K562 (cell line): ENCODE data around the gene KRT33B. TPM values are rescaled to one million over a fixed set of nuclear protein-coding genes. Genes with fewer than 3 reads are reported as not detected.

ENCODE experiments used
- ATAC-seq: fragments of 200-7000 bp; cut with Tn5 transposase; 3 replicates; pipeline ENCODE4 v1.9.1; 2020; ENCODE audit warnings: moderate library complexity
- BruUV-seq: library from RNA; stranded (reverse); fragments of 400-500 nt; replicated peaks from 2 replicates; lab custom pipeline; 2021; lab: Mats Ljungman, UMichigan
- CTCF ChIA-PET: fragments of 300-600 bp; formaldehyde crosslinking; extraction: SDS; loops from one replicate; lab custom pipeline; 2021; ENCODE audit warnings: low intra/inter-chr PET ratio; lab: Yijun Ruan, JAX
- POLR2A ChIA-PET: fragments of 300-600, 350-650 bp; sonication (Branson Sonifier 250); formaldehyde crosslinking; extraction: SDS; loops from one replicate; lab custom pipeline; 2021; ENCODE audit warnings: antibody characterized with exemption, inconsistent platforms; lab: Yijun Ruan, JAX
- DNase-seq, 4 experiments: peaks; one replicate each; pipeline versions ENCODE4 v3.0.0 to v3.0.0-alpha.2; 2011 to 2018; ENCODE audit warnings: low spot score in 3 of 4, mixed read lengths in 3 of 4; ENCODE audit errors: extremely low read depth in 1 of 4
- FAIRE-seq: peaks from 2 replicates; lab custom pipeline; 2011; peaks lifted over from hg19 to GRCh38; lab: Jason Lieb, UNC
- H2AFZ ChIP-seq: 2 replicates; pipeline ENCODE4 v1.6.0; 2011; ENCODE audit warnings: low read depth, low read length, control low read depth, inconsistent platforms
- H3K27ac ChIP-seq: fragments of 200-600 bp; 3 replicates; pipeline ENCODE4 v1.8.0; 2011; ENCODE audit warnings: low read depth, mild to moderate bottlenecking, control low read depth, inconsistent platforms, low read length, moderate library complexity, mixed read lengths; ENCODE audit errors: extremely low read depth
- H3K27me3 ChIP-seq, 2 experiments: fragments of 300-600 bp in 1 of 2; 2 replicates in 1 of 2; 3 replicates in 1 of 2; pipeline versions ENCODE4 v1.6.0 to v1.8.0; 2011; ENCODE audit warnings: inconsistent platforms in 2 of 2, low read length in 2 of 2, mild to moderate bottlenecking in 1 of 2, mixed read lengths in 1 of 2, moderate library complexity in 1 of 2; ENCODE audit not compliant: control insufficient read depth in 2 of 2, insufficient read depth in 2 of 2
- H3K36me3 ChIP-seq: fragments of 300-600 bp; 3 replicates; pipeline ENCODE4 v1.8.0; 2011; ENCODE audit warnings: mild to moderate bottlenecking, low read length, inconsistent platforms; ENCODE audit not compliant: control insufficient read depth, insufficient read depth
- H3K4me1 ChIP-seq, 2 experiments: fragments of 200-600 bp in 1 of 2; replicated peaks in 1 of 2; 2 replicates in 1 of 2; 3 replicates in 1 of 2; pipeline versions ENCODE4 v1.5.1 to v1.8.0; 2011; ENCODE audit warnings: inconsistent platforms in 2 of 2, low read length in 2 of 2, mild to moderate bottlenecking in 1 of 2, mixed read lengths in 1 of 2, moderate library complexity in 1 of 2; ENCODE audit not compliant: control insufficient read depth in 2 of 2, insufficient read depth in 2 of 2
- H3K4me2 ChIP-seq: 2 replicates; pipeline ENCODE4 v1.6.1; 2011; ENCODE audit warnings: low read length, control low read depth, inconsistent platforms, mixed read lengths; ENCODE audit not compliant: insufficient read depth
- H3K4me3 ChIP-seq: fragments of 200-600 bp; sonication (generic), shearing (Covaris generic); 2 replicates; pipeline ENCODE4 v1.5.1; 2016; ENCODE audit warnings: control low read depth, inconsistent platforms
- H3K79me2 ChIP-seq: fragments of 200-600 bp; 3 replicates; pipeline ENCODE4 v1.8.0; 2011; ENCODE audit warnings: low read length, inconsistent platforms; ENCODE audit not compliant: control insufficient read depth, insufficient read depth
- H3K9ac ChIP-seq, 2 experiments: 2 replicates each; pipeline versions ENCODE4 v1.6.0 to v1.6.1; 2011; ENCODE audit warnings: low read depth in 2 of 2, low read length in 2 of 2, control low read depth in 1 of 2, inconsistent platforms in 1 of 2, mild to moderate bottlenecking in 1 of 2, mixed read lengths in 1 of 2; ENCODE audit not compliant: insufficient read depth in 1 of 2
- H3K9me1 ChIP-seq: one replicate; pipeline ENCODE4 v1.6.0; 2011; ENCODE audit warnings: inconsistent platforms, mild to moderate bottlenecking, low read length, moderate library complexity; ENCODE audit not compliant: control insufficient read depth, insufficient read depth
- H3K9me3 ChIP-seq: replicated peaks from 2 replicates; pipeline ENCODE4 v1.5.1; 2011; ENCODE audit warnings: low read depth, low read length, inconsistent platforms; ENCODE audit not compliant: control insufficient read depth, insufficient read depth
- H4K20me1 ChIP-seq: replicated peaks from 2 replicates; pipeline ENCODE4 v1.6.1; 2011; ENCODE audit warnings: low read length, inconsistent platforms, mixed read lengths; ENCODE audit not compliant: control insufficient read depth, insufficient read depth
- CBFA2T2 ChIP-seq: fragments of 450-650 bp; conservative IDR thresholded peaks from 2 replicates; pipeline ENCODE4 v1.6.1; 2017; ENCODE audit warnings: mild to moderate bottlenecking
- CEBPB ChIP-seq: fragments of 450-650 bp; IDR thresholded peaks from 2 replicates; pipeline ENCODE4 v1.6.1; 2016; ENCODE audit warnings: missing genetic modification characterization, missing compliant biosample characterization
- CEBPG ChIP-seq, 3 experiments: fragments of 200-800 bp in 1 of 3; sonication (Bioruptor generic) in 1 of 3; sonication (generic) in 1 of 3; formaldehyde crosslinking in 1 of 3; IDR thresholded peaks in 2 of 3; conservative IDR thresholded peaks in 1 of 3; 2 replicates each; pipeline versions ENCODE4 v1.6.1 to v1.8.0; 2016 to 2022; ENCODE audit warnings: missing compliant biosample characterization in 2 of 3, missing genetic modification characterization in 2 of 3, mild to moderate bottlenecking in 1 of 3, missing genetic modification reagents in 1 of 3
- TAF9B ChIP-seq: fragments of 450-650 bp; IDR thresholded peaks from 2 replicates; pipeline ENCODE4 v1.6.1; 2018; ENCODE audit warnings: mild to moderate bottlenecking; ENCODE audit not compliant: partially characterized antibody
- ZNF12 ChIP-seq: sonication (generic); formaldehyde crosslinking; IDR thresholded peaks from 2 replicates; pipeline ENCODE4 v1.4.0; 2020; ENCODE audit warnings: mild to moderate bottlenecking, missing genetic modification reagents
- WGBS: fragments of 100-300 bp; shearing (Covaris generic); methylation state at CpG from one replicate; pipeline ENCODE4 v1.1.6; 2016; ENCODE audit warnings: low coverage, mixed read lengths; ENCODE audit not compliant: insufficient coverage; ENCODE audit errors: missing lambda C conversion rate; 5-methylcytosine and 5-hydroxymethylcytosine counted together
- in situ Hi-C: fragments of 300-500 bp; cut with MboI; formaldehyde crosslinking; loops from 4 replicates; pipeline ENCODE4 v1.15.0; 2018; ENCODE audit warnings: inconsistent platforms, mixed read lengths
- intact Hi-C: fragments of 100-400 bp; cut with micrococcal nuclease; formaldehyde crosslinking; loops from 2 replicates; pipeline ENCODE4 v1.14.2; 2022
- polyA plus RNA-seq, 8 experiments: library from polyadenylated mRNA; depleted of rRNA in 4 of 8; stranded (reverse) in 5 of 8; unstranded in 3 of 8; fragments of >200 nt; fragmentation: Nextera tagmentation in 2 of 8; fragmentation: Illumina TruSeq in 1 of 8; extraction: Ambion mirVana in 2 of 8; extraction: Trizol in 1 of 8; gene quantifications; 2 replicates each; pipeline versions ENCODE4 v1.2.1 to v1.2.3, GENCODE V29; 2011 to 2014; ENCODE audit warnings: inconsistent platforms in 1 of 8, missing spikeins in 1 of 8
- total RNA-seq, 7 experiments: library from RNA; depleted of rRNA in 6 of 7; stranded (reverse); fragments of >200 nt in 6 of 7; fragmentation: Illumina TruSeq in 2 of 7; extraction: Trizol in 2 of 7; gene quantifications; 2 replicates each; pipeline versions ENCODE4 v1.2.1 to v1.2.3, GENCODE V29; 2011 to 2021; ENCODE audit warnings: low replicate concordance in 1 of 7
- TF ChIP-seq, protein P1 (sequence below): fragments of 450-650 bp; IDR thresholded peaks from 2 replicates; pipeline ENCODE4 v1.6.1; 2017; ENCODE audit warnings: antibody characterized with exemption

The KRT33B gene
- total and polyA plus RNA-seq, 9 of the 15 experiments (the other 6 are each of a cell fraction or from before 2014, with no cell fraction given): not detected

- CTCF ChIA-PET: no interaction called here
- intact Hi-C loops: no loop called here
- no peak overlapping the region for H3K27ac ChIP-seq
Observed at GRCh38 chr17:41407226-41407625, 37.6 kb upstream of the KRT33B start.

More at GRCh38 chr17:41407226-41407625, 37.6 kb upstream of the KRT33B start:
- POLR2A ChIA-PET: interaction anchor here (1.8 kb wide), 1 partner anchor 10 kb away, joined by 8 read pairs; no protein-coding TSS in a partner anchor
- ATAC-seq: no peak
- Histone ChIP-seq H3K36me3 (no peaks in the 10 kb centered on the region), H3K27me3 (peaks cover 11 to 51% of the 10 kb centered on the region in 2 experiments; a peak in 3 of 5 replicates), H3K4me1 (no peaks in the 10 kb centered on the region), H3K9me1 (no peaks in the 10 kb centered on the region), H3K9me3 (no peaks in the 10 kb centered on the region), H3K79me2 (no peaks in the 10 kb centered on the region), H4K20me1 (no peaks in the 10 kb centered on the region; the same call in 1 of the 2 replicates), H3K4me3 (no peak overlapping the region), H2AFZ (no peak overlapping the region), H3K4me2 (no peak overlapping the region), H3K9ac (no peak overlapping the region)
- BruUV-seq: no TSS peak
- 3% methylated on average over 10 of the region's 10 CpGs for WGBS
- FAIRE-seq: no peak
- TF ChIP-seq TAF9B (no peak), CBFA2T2 (peak; percentile 35), CEBPG (CRISPR knock-in tag; IDR thresholded peaks at IDR 0.05) (no peak), CEBPG (tag; conservative IDR thresholded peaks at IDR 0.05 in 1 of 2, IDR thresholded peaks at IDR 0.05 in 1 of 2) (0 out of 4 replicates have a peak, but pooled peaks of 1 of the 2 experiments have one; percentile 20), CEBPB (peak; percentile 39; the same call in 1 of the 2 replicates), ZNF12 (CRISPR knock-in tag) (no peak)
- TF ChIP-seq, protein P1, sequence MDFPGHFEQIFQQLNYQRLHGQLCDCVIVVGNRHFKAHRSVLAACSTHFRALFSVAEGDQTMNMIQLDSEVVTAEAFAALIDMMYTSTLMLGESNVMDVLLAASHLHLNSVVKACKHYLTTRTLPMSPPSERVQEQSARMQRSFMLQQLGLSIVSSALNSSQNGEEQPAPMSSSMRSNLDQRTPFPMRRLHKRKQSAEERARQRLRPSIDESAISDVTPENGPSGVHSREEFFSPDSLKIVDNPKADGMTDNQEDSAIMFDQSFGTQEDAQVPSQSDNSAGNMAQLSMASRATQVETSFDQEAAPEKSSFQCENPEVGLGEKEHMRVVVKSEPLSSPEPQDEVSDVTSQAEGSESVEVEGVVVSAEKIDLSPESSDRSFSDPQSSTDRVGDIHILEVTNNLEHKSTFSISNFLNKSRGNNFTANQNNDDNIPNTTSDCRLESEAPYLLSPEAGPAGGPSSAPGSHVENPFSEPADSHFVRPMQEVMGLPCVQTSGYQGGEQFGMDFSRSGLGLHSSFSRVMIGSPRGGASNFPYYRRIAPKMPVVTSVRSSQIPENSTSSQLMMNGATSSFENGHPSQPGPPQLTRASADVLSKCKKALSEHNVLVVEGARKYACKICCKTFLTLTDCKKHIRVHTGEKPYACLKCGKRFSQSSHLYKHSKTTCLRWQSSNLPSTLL: no peak
- no peak for DNase-seq
- in situ Hi-C loops: no loop called here
